NCI-H524 treated with DMSO at 0.1 percent for 48 hours (cell line): ENCODE results near the gene SMPD3.
A peak's percentile ranks its signal among the peaks of the same experiment; 100 is the strongest.

Experiments
- DNase-seq: peaks from one replicate; lab custom pipeline; 2025; lab: John Stamatoyannopoulos, UW

The SMPD3 gene

DNA sequence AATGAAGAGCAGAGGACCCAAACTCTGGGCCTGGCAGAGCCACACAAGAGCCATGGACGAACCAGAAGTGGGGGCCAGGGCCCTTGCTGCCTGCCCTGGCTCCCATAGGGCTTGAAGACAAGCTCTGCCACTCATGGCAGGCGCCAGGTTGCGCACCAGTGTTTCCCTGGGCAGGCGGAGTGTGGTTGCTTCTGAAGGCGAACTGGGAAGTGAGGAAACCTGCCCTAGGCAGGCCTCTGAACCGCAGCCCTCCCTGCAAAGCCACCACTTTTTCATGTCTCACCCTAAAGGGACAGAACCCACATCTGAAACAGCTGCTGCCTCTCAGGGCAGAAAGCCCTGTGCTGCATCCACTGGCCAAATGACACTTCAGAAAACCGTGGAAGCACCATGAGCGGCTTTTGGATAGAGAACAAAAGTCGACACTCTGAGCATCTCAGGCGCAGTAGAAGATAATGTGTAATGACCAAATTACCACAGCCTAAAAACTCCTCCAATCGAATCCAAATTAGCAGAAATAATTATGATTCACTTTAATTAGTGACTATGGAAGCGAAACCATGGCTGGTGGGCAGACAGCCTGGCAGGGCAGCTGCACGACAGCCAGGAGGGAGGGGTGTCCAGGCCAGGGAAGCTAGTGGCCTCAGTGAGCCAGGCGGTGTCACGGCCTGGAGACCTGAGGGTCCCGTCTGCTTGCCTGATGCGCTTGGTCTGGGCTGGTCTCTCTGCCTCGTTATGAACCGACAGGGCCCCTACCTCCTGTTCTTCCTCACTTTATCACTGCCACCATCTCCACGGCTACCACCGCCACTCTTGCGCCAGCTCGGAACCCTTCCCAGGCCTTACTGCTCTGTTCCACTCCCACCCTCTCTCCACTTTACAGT, 78.4 kb downstream of the SMPD3 start:
- no peak for DNase-seq

- no peak for DNase-seq
Observed at GRCh38 chr16:68369168-68369567, 79.1 kb downstream of the SMPD3 start.

GRCh38 chr16:68368301-68368888, 79.9 kb downstream of the SMPD3 start:
- no peak for DNase-seq

DNA sequence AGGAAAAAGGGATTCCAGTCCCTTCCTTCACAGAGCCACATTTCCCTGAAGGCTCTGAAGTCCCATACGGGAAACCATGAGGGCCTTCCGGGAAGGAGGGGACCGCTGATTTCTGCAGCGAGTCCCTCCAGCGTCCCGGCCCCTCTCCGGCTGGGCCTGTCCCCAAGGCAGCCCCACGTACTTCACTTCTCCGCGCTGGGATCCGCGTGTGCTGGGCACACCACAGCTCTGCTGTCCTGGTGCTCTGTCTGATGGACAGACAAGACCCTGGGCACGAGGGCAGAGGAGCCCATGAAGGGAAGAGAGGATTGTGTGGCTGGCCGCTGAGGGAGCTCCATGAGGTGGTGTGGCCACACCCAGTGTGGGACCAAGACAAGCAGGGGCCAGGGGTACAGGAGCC, 80.4 kb downstream of the SMPD3 start:
- no peak for DNase-seq

DNA sequence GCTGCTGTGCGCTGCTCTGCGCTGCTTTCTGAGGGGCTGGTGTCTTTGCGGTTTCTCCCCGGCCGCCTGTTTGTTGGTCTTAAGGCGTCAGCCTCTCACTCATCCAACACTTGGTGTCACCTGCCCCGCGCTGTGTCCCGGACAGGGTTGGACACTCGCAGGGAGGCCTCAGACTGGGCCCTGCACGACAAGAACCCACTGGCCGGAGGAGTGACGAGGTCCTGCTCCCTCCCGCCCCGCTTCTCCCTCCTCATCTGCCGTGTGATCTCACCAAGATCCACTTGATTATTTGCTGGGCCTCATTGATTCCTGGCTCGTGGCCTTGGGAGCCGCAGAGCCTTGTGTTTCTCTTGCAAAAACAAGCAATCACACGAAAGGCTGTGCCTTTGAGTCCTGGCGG, 80.9 kb downstream of the SMPD3 start:
- DNase-seq, result no peak

DNA sequence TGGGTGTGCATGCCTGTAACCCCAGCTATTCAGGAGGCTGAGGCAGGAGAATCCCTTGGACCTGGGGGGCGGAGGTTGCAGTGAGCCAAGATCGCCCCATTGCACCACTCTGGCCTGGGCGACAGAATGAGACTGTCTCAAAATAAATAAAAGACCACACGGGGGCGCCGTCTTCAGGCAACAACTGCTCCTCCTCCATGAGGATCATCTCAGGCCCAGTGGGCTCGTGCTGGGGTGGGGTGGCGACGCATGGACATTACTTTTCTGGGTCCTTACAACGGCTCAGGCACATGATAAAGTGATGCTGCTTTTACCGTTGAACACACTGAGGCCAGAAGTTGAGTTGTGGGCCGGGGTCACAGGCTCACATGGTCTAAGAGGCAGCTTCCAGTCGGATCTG, 81.3 kb downstream of the SMPD3 start:
- no peak for DNase-seq

- DNase-seq, result peak; percentile 76
Observed at GRCh38 chr16:68366062-68366461, 82.2 kb downstream of the SMPD3 start.

- no peak for DNase-seq
Observed at GRCh38 chr16:68365167-68365817, 83.0 kb downstream of the SMPD3 start.

GRCh38 chr16:68364561-68364998, 83.7 kb downstream of the SMPD3 start:
- DNase-seq, result no peak

DNA sequence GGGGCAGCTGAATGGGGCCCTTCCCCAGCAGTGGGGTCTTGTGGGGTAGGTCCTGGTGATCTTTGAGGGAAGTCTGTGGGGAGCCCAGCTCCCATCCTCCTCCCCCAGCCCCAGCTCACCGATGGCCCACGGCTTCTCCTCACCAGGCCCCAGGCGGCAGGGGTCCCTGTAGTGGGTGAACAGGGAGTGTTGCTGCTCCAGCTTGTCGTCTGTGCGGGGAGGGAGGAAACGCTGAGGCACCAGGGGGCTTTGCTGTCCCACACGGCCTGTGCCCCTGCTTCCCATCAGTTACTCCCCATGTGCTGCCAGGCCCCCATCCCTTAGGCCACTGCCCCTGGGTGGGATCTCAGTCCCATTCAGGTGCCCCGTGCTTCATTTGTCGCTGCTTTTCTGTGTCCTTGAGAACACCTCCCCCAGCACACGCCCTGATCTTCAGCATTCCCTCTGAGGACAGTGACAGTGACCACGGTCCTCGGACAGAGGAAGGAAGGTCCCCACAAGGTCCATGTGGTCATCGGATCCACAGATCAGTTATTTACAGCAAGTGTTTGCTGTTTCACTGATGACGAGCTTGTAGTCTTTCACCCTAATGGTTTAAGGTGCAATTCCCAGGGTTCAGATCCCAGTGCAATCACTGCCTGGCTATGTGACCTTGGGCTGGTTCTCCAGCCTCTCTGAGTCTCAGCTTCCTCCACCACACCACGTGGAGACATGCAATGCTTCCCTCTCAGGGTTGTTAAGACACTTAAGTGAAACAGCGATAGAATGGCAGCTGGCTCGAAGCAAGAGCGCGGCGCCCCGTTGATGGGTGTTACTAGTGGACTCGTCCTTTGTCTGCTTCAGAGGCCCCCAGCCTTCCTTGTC, 84.4 kb downstream of the SMPD3 start:
- no peak for DNase-seq

GRCh38 chr16:68362947-68363657, 85.2 kb downstream of the SMPD3 start:
- DNase-seq, result no peak

DNA sequence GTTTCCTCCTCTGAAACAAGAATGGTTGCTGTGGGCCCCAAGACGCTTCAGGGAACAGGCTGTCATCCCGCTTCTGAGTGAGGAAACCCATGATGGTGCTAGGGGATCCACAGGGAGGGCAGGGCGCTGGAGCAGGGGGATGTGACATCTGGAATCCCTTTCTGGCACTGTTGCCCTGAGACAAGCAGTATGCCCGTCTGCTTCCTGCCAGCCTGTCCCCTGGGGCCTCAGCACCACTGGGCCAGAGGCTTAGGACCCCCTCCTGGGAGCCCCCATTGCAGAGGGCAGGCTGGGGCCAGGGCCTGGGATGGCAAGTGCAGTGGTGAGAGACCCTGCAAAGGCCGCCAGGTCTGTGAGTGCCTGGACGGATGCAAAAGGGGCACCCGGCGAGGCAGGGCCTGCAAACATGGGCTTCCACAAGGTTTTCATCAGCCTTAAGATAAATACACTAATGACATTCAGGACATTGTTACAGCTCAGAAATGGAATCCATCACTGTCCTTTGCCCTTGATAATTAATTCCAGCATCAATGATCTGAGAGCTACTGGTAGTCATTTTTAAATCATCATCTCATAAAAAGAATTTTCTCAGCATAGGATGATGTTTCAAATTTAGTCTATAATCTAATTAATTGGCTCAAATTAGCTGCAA, 85.9 kb downstream of the SMPD3 start:
- DNase-seq, result no peak

GRCh38 chr16:68361485-68361884, 86.8 kb downstream of the SMPD3 start:
- DNase-seq, result no peak

DNA sequence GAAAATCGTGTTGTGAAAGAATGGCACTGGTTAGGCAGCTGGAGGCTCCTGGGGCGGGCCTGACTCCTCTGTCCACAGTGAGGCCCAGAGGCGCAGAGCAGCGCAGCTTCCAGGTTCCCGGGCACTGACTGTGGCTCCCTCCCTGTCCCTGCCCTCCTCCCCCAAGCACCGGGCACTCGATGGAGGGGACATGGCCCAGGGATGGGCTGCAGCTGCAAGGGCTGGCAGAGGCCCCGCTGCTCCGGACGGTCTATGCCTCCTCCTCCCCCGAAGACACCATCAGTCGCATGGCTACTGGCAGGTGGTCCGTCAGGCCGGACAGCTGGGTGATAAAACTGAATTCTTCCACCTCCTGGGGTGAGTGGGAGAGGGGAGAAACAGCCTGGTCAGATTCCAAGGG, 87.4 kb downstream of the SMPD3 start:
- no peak for DNase-seq

- no peak for DNase-seq
Observed at GRCh38 chr16:68360547-68360946, 87.8 kb downstream of the SMPD3 start.

DNA sequence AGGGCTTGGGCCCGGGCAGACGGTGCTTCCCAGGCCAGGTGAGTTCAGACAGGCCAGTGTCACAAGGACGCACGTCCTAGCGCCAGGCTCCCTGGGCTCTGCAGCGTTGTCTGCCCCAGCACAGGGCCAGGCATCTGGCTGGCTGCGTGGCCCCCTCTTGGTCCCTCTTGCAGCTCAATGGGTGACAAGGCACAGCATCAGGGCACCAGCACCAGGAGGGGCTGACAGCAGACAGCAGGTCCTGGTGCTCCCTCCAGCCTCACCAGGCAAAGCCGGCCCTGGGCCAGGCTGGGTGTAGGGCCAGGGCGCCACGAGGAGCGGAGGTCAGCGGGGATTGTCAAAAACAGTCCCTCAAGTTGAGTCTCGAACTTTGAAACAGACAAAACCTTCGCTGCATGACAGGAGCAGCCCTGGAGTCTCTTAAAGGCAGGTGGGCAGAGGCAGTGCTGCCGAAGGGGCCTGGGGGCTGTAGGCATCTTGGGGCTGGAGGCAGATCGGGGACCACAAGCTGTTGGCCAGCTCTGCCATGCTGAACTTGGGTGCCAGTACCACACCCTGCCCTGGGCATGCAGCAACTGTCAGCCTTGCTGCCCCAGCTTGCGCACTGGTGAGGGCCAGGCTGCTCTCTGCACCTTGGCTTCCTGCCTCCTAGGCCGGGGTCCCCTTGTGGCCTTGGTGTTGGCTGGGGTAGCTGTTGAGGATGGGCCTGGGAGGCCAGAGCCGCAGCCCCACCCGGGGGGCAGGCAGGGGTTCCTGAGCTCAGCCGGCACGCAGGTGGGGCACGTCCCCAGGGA, 88.7 kb downstream of the SMPD3 start:
- DNase-seq, result no peak

- no peak for DNase-seq
Observed at GRCh38 chr16:68358951-68359350, 89.4 kb downstream of the SMPD3 start.

DNA sequence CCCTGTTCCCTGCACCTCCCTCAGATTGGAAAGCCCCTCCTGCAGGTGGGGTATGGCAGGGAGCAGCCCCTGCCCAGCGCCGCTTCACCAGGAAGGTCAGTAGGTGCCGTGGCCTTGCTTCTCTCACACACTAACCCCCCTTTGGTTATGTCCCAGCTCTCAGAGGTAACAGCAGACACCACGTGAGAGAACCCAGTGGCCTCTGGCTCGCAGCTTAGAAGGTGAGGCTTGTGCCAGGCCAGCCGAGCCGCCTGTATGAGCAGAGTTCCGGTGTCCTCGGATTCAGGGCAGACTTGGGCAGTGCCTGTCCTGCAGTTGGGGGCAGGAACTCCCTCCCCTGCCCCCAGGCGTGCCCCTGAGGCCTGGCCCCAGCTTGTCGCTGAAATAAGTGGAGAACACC, 90.4 kb downstream of the SMPD3 start:
- DNase-seq, result no peak

- no peak for DNase-seq
Observed at GRCh38 chr16:68357521-68357922, 90.8 kb downstream of the SMPD3 start.

GRCh38 chr16:68356919-68357286, 91.4 kb downstream of the SMPD3 start:
- no peak for DNase-seq
